ENCODE data around the gene RPGR. TPM values are rescaled to one million over a fixed set of nuclear protein-coding genes. Genes with fewer than 3 reads are reported as not detected.

The RPGR gene
- total RNA-seq, 2 donors from 2014 or later, result 7.8 to 14.1 TPM

DNA sequence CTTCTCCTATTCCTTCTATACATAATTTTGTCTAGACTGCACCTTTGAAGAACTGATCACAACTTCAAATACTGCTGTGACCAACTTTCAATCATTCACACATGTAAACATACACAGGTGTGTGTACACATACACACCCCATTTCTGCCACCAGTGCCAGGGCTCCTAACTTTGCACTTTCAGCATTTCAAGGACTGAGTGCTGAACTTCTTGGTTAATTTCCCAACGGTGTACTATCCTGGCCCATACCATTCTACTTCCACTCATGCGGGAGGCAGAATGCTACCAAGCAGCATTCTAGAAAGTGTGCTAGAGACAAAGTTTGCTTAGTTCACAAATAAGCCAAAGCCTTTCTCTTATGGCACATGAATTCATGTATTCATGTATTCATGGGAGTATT, 51.2 kb downstream of the RPGR start:
- DNase-seq, result no peak
- intact Hi-C loops (cut with DNase I, micrococcal nuclease), result no loop called here
- ATAC-seq, result peak; percentile 60

DNA sequence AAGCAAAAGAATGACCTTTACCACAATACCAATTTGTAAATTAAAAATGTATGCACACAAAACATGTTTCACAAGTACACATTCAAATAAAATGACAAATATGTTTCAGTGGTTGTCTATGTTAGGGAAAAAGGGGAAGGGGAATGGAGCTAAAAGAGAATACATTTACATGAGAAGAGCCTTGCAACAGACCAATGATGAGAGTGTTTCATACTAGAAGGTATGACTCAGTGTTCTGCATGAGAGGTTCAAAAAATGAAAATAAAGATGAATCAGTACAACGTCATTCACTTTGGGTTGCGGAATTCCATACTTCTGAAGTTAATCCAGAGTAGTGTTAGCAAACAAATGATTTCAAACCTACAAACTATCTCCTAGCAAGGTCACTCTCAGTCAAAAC, 51.7 kb downstream of the RPGR start:
- intact Hi-C loops (cut with DNase I, micrococcal nuclease), result no loop called here
- DNase-seq (no peak), ATAC-seq (no peak)

DNA sequence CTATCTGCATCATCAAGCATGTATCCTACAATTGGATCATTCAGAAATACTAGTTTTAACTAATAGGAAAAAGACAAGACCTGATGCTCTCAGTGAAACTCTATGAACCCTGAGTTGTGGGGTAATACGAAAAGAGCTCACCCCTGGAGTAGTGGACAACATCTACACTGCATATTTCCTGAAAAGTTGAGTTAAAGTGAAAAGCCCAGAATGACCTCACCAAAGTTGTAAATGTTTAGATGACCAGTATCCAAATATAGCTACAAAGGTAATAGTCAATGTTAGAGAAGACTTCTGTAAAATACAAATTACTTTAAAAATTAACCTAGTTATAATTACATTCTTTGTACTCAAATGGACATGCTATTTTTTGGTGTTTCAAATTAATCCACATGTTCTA, 53.9 kb downstream of the RPGR start:
- intact Hi-C loops (cut with DNase I, micrococcal nuclease), result no loop called here
- no peak for DNase-seq
- ATAC-seq, result no peak

DNA sequence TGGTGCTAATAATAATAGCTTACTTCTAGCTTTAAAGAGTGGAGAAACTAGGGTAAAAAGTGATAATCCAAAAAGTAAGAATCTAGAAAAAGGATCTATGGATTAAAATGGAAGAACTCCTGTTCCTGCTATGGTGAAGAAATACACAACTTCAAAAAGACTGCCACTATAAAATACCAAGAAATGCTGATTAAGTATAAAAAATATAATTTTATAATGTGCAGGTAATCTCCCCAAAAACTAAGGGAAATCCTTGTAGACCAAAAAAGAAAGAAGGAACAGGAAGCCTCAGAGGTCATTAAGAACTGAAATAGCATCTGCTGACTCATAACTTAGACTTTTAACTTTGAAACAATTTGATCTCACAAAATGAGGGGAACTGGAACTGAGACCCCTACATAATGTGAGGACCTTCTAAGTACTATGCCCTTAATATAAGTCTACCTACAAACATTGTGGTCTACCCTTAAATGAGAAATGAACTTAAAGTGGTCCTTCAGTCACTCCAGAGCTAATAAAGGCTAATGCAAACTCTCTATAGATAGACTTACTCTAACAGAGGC, 56.1 kb downstream of the RPGR start:
- intact Hi-C loops (cut with DNase I, micrococcal nuclease), result no loop called here
- ATAC-seq (no peak), DNase-seq (no peak)

DNA sequence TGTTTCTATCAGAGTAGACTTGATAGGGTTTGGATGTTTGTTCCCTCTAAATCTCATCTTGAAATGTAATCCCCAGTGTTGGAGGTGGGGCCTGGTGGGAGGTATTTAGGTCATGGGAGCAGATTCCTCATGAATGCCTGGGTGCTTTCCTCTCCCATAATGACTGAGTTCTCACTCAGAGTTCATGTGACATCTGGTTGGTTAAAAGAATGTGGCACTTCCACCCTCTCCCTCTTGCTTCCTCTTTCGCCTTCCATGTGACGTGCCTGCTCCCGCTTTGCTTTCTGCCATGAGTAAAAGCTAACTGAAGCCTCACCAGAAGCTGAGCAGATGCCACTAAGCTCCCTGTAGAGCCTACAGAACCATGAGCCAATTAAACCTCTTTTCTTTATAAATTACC, 59.3 kb downstream of the RPGR start:
- no peak for DNase-seq
- ATAC-seq, result no peak
- intact Hi-C loops (cut with DNase I, micrococcal nuclease), result no loop called here

DNA sequence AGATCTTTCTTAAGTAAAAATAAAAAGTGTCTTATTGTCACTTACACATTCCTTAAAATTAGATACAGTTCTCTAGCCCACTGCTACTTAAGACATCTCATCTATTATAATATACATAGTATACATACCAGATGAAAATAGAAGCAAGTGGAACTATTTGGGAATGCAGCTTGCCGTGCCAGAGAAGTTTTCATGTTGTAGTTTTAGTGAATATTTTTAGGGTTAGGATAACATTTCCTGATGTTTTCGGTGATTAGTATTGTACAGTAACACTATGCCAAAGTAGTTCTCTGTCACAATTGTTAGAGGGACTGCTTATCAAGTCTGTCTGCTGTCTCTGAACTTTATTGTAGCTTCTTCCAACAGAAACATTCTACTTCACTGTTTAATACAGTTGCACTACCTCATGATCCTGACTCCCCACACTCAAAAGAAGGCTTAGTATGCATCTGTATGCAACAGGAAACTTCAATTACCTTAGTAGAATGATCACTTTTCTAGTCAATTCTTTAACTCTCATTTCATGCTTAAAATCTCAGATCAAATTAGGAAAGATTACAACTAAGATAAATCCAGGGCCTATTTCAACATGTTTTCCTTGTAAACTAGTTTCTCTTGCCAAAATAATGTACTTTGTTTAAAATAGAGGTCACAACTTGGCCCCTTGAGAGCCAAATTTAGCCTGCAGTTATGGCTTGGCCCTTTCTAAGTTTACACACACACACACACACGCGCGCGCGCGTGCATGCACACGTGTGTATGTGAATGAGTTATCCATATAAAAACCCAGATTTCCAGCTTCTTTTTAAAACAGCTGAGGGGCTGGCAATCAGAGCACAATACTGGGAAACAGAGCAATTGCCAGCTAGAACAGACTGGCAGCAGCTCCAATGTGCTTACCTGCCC, 64.3 kb downstream of the RPGR start:
- intact Hi-C loops (cut with DNase I, micrococcal nuclease), result no loop called here
- no peak for DNase-seq
- no peak for ATAC-seq

DNA sequence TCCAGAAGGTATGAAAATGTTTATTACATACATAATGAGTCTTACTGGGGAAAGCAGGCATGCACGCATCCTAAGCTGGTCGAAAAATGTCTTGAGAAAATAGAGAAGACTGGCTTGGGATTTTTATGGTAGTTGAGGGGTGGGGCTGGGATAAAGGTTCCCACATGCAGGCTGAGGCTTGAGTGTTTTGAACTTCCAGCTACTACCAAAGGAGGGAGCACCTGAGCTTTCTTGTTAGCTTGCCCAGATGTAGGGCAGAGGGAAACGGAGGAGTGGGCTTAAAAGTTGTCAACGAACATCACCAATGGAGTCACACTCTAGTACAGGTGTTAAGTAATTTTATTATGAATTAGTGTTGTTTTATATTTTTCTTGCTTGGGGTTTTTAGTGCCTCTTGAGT, 67.1 kb downstream of the RPGR start:
- peak; percentile 79 for ATAC-seq
- intact Hi-C loops (cut with DNase I, micrococcal nuclease), result no loop called here
- DNase-seq, result no peak

DNA sequence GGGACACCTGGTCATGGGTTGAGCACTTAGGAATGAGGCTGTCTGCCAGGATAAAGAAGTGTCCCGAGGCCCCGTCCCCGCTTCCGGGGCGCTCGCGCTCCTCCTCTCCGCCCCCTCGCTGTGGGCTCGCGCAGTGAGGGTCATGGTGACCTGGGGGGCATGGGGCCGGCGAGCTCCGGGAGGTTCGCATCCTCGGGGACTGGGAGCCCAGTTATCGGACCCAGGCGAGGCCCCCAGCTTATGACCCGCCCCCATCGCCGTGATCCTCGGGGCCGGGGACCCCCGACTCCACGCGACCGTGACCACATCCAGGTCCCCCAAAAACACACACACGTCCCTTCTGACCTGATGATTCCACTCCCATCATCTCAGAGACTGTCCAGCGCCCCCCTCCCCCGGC, 71.3 kb downstream of the RPGR start:
- no peak for ATAC-seq
- intact Hi-C loops (cut with DNase I, micrococcal nuclease), result no loop called here
- no peak for DNase-seq

DNA sequence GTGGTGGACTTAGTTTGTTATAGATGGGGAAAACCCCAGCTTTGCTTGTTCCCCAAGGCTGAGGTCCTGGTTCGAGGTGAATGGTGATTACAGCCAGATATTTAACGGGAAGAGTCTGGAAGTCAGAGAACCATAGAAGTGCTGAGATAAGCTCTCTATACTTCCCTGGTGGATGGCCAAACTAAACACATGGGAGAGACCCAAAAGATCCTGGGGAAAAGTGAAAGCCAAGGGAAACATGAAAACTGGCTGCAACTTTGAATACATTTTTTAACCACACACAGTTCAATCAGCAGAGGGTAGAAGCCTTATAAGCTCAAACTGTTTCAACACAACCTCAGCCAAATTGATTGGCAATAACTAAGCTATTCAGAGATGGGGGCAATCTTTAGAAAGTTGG, 77.3 kb downstream of the RPGR start:
- intact Hi-C loops (cut with DNase I, micrococcal nuclease), result no loop called here
- ATAC-seq (no peak), DNase-seq (no peak)

DNA sequence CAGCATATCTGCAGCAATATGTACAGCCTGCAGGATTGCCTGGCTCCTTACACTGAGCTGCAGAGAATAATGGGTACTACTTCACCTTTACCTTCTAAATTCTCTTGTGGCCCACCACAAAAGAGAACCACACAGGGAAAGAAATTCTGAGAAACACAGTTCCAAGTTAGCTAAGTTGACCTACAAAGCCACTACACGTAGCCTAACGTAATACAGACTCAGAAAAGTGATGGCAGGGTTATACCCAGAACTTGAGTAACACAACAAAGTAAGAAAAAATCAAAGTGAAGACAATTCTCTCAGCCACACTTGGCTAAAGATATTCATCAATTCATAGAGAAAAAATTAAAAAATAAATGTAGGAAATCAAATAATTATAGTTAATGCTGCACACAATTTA, 80.3 kb downstream of the RPGR start:
- ATAC-seq, result no peak
- intact Hi-C loops (cut with DNase I, micrococcal nuclease), result no loop called here
- no peak for DNase-seq

DNA sequence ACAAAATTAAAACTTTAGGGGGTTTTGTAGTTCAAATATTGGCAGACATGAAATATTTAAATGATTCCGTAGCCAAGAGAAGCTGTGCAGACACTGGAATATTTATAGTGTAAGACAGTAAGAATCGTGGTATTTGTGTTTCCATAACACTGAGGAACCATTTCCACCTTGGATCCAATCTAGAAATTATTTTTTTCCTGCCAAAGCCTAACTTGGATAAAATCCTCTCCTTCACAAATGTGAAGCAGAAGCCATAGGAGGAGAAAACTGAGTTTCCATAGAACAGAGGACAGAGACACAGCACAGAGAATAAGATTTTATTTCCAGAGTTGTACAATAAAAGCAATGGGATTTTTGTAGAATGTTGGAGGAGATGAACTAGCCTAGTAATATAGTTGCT, 86.8 kb downstream of the RPGR start:
- intact Hi-C loops (cut with DNase I, micrococcal nuclease), result no loop called here
- no peak for DNase-seq
- ATAC-seq, result no peak

DNA sequence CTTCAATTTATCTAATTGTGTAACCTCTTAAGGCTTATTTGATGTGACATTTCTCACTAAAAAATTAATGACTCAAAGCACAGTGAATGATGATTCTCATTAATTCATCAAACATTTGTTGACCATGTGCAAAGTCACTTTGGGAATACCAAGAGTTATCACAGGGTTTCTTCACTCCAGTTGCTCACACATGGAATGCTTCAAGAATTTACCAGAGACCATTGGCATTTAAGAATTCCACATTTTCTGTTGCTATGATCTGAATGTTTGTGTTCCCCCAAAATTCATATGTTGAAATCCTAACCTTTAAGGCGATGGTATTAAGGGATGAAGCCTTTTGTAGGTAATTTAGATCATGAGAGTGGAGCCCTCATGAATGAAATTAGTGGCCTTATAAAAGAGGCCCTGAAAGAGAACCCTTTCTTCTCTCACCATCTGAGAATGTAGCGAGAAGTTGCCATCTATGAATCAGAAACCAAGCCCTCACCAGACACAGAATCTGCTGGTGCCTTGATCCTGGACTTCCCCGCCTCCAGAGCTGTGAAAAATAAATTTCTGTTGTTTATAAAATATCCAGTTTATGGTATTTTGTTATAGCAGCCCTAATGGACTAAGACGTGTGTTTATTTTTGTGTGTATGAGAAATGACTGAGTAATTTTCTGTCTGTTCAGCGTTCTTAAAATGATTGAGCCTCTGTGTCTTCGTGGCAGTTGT, 90.3 kb downstream of the RPGR start:
- intact Hi-C loops (cut with DNase I, micrococcal nuclease), result no loop called here
- ATAC-seq, result no peak
- no peak for DNase-seq

DNA sequence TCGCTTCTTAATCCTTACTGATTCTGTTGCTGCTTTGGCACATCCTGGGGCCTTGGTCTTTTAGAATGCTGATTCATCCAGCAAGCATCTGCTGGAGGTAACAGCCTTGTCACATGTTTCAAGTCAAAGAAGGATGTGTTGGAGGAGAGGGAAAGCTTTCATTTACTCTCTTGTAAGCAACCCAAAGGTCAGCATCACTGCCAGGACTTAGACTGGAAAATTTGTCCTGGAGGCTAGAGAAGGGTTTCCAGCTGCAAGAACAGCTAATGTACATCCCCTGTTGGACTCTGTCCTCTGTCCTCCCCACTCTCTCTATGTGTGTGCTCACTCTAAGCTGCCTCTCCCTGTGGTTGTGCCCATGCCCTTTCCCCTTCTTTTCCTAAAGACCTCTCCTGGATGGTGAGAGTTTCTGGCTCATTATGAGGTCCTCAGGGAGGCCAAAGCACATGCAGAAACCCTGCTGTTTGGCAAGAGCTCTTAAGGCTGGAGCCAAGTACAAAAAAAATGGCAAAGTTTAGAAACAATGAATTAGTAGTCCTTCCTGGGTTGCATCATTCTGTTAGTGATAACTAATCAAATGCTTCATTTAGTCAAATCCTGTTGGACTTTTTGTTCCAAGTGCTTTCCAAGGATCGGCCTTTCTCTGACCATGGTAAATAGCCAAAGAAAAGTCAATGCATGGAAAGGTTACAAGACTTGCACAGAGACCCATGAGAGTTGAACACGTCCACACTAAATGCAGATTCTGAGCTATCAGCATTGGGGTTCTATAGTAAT, 93.2 kb downstream of the RPGR start:
- ATAC-seq (no peak), DNase-seq (no peak)
- intact Hi-C loops (cut with DNase I, micrococcal nuclease), result no loop called here

DNA sequence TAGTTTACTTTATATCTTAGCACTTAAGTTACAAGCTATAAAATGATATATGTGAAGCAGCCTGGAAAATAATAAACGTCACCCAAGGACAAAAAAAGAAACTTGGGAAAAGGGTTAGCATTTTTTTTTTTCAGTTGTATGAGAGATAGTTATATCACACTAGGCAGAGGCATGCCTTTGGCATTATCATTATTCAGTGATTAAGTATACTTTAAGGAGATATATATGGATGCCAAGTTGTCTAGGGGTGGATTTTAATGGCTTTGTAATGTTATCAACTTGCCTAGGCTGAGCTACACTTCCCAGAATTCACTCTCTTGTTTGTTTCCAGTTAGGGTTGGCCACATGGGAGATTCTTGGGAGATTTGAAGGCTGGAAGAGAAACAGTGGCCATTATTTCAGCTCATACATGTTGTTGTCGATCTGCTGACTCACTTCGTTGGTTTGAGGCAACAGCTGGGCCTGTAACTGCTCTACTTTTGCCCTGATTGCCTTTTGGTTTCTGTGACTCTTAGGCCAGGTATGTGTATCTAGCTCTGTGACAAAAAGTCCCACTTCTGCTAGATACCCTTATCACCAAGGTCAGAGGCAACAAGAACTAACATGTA, 95.1 kb downstream of the RPGR start:
- intact Hi-C loops (cut with DNase I, micrococcal nuclease), result no loop called here
- ATAC-seq (no peak), DNase-seq (no peak)

DNA sequence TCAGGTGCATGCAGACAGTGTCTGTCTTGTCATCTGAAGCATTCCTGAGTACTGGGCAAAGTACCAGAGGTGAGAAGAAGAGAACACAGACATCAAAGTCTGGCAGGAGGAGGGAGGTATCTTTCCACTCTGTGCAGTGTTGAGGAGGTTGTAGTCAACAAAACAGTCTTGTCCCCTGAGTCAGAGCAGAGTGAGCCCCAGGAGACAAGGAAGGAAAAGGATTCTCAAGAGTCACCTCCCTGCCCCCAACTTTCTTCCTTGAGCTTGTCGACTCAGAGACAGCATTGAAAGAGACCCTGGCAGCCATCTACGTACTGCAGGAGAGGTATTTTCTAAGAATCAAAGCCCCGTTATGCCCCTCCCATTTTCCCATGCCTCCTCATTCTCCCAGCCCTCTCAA, 102.2 kb downstream of the RPGR start:
- intact Hi-C loops (cut with DNase I, micrococcal nuclease), result no loop called here
- ATAC-seq (no peak), DNase-seq (no peak)

DNA sequence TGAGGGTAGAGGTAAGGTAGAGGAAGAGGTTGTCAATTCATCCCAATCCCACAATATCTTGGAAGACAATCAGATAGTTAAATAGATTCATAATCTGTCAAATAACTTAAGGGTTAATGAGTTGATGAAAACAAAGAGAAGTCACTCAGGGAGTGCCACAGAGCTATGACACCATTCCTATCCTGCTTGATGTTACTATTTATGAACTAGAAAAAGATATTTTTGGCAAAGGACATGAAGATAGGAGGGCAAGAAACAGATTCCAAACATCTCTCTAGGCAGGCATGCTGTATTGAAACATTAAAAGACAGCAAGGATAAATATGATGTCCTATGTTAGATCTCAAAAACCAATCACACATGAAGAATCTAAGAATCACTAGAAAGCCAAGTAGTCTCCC, 103.1 kb downstream of the RPGR start:
- ATAC-seq (no peak), DNase-seq (no peak)
- intact Hi-C loops (cut with DNase I, micrococcal nuclease), result no loop called here

DNA sequence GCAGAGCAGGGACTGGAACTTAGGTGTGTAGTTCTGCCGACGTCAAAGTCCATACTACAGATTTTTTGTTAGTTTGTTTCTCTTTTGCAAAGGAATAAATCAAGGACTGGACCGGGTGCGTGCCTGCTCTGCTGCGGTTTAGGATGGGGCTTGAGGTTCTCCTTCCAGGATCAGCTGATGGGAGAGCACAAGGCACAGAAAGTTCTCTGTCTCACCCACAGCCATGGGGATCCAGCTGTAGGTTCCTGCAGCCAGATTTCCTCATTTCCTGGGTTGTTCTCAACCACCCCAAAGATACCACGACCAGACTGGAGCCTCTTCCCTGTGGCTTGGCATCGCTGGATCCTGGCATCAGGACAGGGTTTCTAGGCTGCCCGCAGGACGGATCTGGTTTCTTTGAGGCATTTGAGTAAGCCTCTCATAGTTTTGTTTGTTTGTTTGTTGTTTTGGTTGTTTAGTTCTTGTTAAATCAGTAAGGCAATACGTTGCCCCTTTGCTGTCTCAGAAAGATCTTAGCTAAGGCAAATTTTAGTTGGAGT, 105.8 kb downstream of the RPGR start:
- intact Hi-C loops (cut with DNase I, micrococcal nuclease), result no loop called here
- no peak for ATAC-seq
- DNase-seq, result no peak

DNA sequence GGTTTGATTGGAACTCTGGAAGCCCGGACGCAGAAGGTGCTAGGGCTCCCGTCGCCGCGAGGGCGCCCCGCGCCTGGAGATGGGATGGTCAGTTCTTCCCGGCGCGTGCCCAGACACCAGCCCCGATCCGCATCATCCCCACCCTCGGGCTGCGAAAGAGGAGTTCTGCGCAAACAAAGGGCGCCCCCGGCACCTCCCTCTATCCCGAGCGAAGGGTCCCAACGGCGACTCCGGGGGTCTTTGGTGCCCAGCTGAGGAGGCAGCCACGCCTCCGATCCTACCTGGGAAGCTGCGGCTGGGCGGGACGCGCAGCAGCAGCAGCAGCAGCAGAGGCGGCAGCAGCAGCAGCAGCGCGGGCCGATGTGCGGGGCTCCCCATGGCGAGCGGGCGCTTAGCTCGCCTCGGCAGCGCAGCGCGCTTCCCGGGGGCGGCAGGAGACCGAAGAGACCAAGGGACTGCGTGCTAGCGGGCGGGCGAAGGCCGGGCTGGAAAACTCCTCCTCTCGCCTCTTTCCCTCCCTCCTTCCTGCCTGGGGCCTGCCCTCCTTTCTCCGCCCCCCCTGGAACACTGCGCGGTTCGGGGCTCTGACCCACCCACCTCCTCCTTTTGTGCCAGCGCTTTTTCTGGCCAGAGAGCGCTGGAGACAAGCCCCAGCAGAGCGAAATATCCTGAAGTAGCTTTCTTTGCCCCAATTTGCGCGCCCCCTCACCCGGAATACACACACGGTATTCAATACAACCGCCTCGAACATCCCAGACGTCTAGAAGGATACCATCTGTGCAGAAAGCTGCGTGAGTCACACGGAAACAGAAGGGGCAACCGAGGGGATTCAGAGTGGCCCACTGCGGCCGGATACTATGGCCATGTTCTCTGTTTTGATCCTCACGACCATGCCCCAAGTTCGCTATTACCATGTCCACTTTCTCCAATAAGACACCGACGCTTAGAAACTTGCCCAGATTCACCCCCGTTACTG, 106.6 kb downstream of the RPGR start, which contains the start of gene SRPX:
SRPX (minus strand) TSS at position 457 of the 976 bp plus-strand sequence; CDS start at position 378, 79 bp downstream.
- peak in 1 of 2 donors; percentile 18 for DNase-seq
- ATAC-seq, result peak; percentile 52
- intact Hi-C loops (cut with DNase I, micrococcal nuclease), result no loop called here
